Measurements from ENCODE around the gene KLHL6. TPM values are rescaled to one million over a fixed set of nuclear protein-coding genes. Genes with fewer than 3 reads are reported as not detected.

KLHL6 gene
- total and polyA plus RNA-seq, 10 of the 15 experiments (the other 5 are each of a cell fraction or from before 2014, with no cell fraction given) = 4.0 to 91.8 (median 24.4) TPM

- TF ChIP-seq MXI1 (IDR thresholded peaks at IDR 0.05; ENCODE audit: low read depth, low read length) (0 out of 2 replicates have a peak, but pooled peaks have one; percentile 17), HDGF (IDR thresholded peaks at IDR 0.05) (peak; percentile 30; the same call in 1 of the 2 replicates), YBX1 (IDR thresholded peaks at IDR 0.05) (no peak), RB1 (IDR thresholded peaks at IDR 0.05; ENCODE audit: borderline replicate concordance) (no peak), ATF3 (IDR thresholded peaks at IDR 0.05; ENCODE audit: borderline replicate concordance, extremely low read depth, low read depth, low read length) (no peak), TBL1XR1 (IDR thresholded peaks at IDR 0.05; ENCODE audit: low read depth, low read length) (no peak), RELB (IDR thresholded peaks at IDR 0.05; ENCODE audit: low read depth) (0 out of 2 replicates have a peak, but pooled peaks have one; percentile 5), CHD4 (IDR thresholded peaks at IDR 0.05) (no peak), BCLAF1 (IDR thresholded peaks at IDR 0.05) (no peak), NBN (IDR thresholded peaks at IDR 0.05) (no peak), MYC (IDR thresholded peaks at IDR 0.05; ENCODE audit: insufficient read depth, insufficient read length, insufficient replicate concordance, low read length, severe bottlenecking) (no peak)
- TF ChIP-seq, protein P1, sequence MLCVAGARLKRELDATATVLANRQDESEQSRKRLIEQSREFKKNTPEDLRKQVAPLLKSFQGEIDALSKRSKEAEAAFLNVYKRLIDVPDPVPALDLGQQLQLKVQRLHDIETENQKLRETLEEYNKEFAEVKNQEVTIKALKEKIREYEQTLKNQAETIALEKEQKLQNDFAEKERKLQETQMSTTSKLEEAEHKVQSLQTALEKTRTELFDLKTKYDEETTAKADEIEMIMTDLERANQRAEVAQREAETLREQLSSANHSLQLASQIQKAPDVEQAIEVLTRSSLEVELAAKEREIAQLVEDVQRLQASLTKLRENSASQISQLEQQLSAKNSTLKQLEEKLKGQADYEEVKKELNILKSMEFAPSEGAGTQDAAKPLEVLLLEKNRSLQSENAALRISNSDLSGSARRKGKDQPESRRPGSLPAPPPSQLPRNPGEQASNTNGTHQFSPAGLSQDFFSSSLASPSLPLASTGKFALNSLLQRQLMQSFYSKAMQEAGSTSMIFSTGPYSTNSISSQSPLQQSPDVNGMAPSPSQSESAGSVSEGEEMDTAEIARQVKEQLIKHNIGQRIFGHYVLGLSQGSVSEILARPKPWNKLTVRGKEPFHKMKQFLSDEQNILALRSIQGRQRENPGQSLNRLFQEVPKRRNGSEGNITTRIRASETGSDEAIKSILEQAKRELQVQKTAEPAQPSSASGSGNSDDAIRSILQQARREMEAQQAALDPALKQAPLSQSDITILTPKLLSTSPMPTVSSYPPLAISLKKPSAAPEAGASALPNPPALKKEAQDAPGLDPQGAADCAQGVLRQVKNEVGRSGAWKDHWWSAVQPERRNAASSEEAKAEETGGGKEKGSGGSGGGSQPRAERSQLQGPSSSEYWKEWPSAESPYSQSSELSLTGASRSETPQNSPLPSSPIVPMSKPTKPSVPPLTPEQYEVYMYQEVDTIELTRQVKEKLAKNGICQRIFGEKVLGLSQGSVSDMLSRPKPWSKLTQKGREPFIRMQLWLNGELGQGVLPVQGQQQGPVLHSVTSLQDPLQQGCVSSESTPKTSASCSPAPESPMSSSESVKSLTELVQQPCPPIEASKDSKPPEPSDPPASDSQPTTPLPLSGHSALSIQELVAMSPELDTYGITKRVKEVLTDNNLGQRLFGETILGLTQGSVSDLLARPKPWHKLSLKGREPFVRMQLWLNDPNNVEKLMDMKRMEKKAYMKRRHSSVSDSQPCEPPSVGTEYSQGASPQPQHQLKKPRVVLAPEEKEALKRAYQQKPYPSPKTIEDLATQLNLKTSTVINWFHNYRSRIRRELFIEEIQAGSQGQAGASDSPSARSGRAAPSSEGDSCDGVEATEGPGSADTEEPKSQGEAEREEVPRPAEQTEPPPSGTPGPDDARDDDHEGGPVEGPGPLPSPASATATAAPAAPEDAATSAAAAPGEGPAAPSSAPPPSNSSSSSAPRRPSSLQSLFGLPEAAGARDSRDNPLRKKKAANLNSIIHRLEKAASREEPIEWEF (IDR thresholded peaks at IDR 0.05; ENCODE audit: insufficient replicate concordance, low read depth, low read length) = no peak
- peak overlapping the region; percentile 52 for H3K4me2 ChIP-seq (ENCODE audit: control insufficient read depth, insufficient read depth)
- RAD21 ChIA-PET (ENCODE audit: unreplicated experiment) = interaction anchor here (1.2 to 14.8 kb wide), 7 partner anchors 12 to 100 kb away, joined by 3 to 245 read pairs (median 82); partner anchors contain the start of gene KLHL6
- DNase-seq (ENCODE audit: low read depth, low spot score) = no peak
- no peak overlapping the region for H2AFZ ChIP-seq (ENCODE audit: control insufficient read depth, low read depth, low read length)
- no peak overlapping the region for H3K4me3 ChIP-seq
- no peak for ATAC-seq
- intact Hi-C loops (cut with micrococcal nuclease; ENCODE audit: unreplicated experiment) = loop anchor here (2.0 kb wide), 1 partner anchor 15 kb away; no protein-coding TSS in a partner anchor
- H3K79me2 ChIP-seq (ENCODE audit: control insufficient read depth, insufficient read depth, low read length) = peaks cover 12% of the 10 kb centered on the region; the same call in 1 of the 2 replicates
- H3K9me3 ChIP-seq (replicated peaks; ENCODE audit: control insufficient read depth, insufficient read depth, low read length) = no peaks in the 10 kb centered on the region; the same call in 2 of the 3 replicates
- in situ Hi-C loops (cut with MboI) = no loop called here
- H3K9ac ChIP-seq (ENCODE audit: control insufficient read depth, insufficient read depth, low read length) = no peak overlapping the region
- no peaks in the 10 kb centered on the region for H3K36me3 ChIP-seq (ENCODE audit: control insufficient read depth in 2 of 2, insufficient read depth in 2 of 2, low read length in 1 of 2)
- no peak for FAIRE-seq
- H4K20me1 ChIP-seq (ENCODE audit: control insufficient read depth, insufficient read depth) = no peaks in the 10 kb centered on the region; the same call in 1 of the 2 replicates
- SMC1A ChIA-PET (ENCODE audit: uncharacterized antibody, unreplicated experiment) = interaction anchor here (0.6 to 9.8 kb wide), 19 partner anchors 8 to 228 kb away, joined by 3 to 190 read pairs (median 4); no protein-coding TSS in a partner anchor
- no peaks in the 10 kb centered on the region for H3K27me3 ChIP-seq (replicated peaks in 1 of 2; ENCODE audit: control insufficient read depth in 2 of 2, insufficient read depth in 2 of 2, low read length in 1 of 2)
- peaks cover 75% of the 10 kb centered on the region for H3K4me1 ChIP-seq (ENCODE audit: control insufficient read depth, insufficient read depth, low read length)
- no peak overlapping the region for H3K27ac ChIP-seq (ENCODE audit: control insufficient read depth, insufficient read depth)
- CTCF ChIA-PET = interaction anchor here (0.9 to 8.5 kb wide), 10 partner anchors 9 to 230 kb away, joined by 3 to 98 read pairs (median 4); no protein-coding TSS in a partner anchor
- BruUV-seq (replicated peaks) = no TSS peak
- WGBS (ENCODE audit: insufficient coverage, insufficient replicate concordance, low lambda C conversion rate, missing lambda C conversion rate) = 96% methylated on average over 4 of the region's 4 CpGs
- POLR2A ChIA-PET = interaction anchor here (0.5 to 11.9 kb wide), 8 partner anchors 8 to 160 kb away, joined by 3 to 181 read pairs (median 5); partner anchors contain the start of genes KLHL6 and YEATS2
These were observed 18.2 kb downstream of the KLHL6 start for GRCh38 chr3:183537295-183537730.
